ENCODE results near the gene HIPK2.
"Not testable (repeated sequence)": the region's sequence is repeated elsewhere in the genome, so short reads cannot be mapped to it uniquely, and the experiment has no call there.

The HIPK2 gene

DNA sequence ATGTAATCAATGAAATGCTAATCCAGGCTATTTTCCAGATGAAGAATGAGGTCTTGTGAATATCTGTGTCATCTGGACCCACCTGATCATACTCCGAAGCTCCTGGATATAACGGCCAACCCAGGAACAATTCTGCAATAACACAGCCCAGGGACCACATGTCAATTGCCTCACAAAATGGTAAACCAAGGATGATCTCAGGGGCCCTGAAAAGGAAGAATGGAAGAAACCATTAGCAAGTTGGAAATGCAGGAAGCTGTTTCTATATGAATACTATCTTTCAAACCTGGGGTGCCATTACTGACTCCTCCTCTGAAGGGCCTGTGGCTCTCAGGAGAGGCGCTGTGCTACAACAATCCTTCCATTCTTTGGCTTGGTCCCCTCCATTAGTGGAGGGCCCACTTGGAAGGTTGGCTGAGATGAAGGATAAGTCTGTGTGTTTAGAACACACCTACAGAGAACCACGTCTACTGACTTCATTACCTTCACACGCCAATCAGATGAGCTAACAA, 146.2 kb downstream of the HIPK2 start:
- Mint-ChIP-seq H3K27ac (no peak overlapping the region), H3K27me3 (no peaks in the 10 kb centered on the region), H3K9me3 (no peaks in the 10 kb centered on the region), H3K36me3 (ENCODE audit: low read depth) (peaks cover 59% of the 10 kb centered on the region), H3K4me1 (ENCODE audit: low read depth) (peaks cover 41% of the 10 kb centered on the region), H3K4me3 (no peak overlapping the region)
- intact Hi-C loops (cut with micrococcal nuclease) = no loop called here

DNA sequence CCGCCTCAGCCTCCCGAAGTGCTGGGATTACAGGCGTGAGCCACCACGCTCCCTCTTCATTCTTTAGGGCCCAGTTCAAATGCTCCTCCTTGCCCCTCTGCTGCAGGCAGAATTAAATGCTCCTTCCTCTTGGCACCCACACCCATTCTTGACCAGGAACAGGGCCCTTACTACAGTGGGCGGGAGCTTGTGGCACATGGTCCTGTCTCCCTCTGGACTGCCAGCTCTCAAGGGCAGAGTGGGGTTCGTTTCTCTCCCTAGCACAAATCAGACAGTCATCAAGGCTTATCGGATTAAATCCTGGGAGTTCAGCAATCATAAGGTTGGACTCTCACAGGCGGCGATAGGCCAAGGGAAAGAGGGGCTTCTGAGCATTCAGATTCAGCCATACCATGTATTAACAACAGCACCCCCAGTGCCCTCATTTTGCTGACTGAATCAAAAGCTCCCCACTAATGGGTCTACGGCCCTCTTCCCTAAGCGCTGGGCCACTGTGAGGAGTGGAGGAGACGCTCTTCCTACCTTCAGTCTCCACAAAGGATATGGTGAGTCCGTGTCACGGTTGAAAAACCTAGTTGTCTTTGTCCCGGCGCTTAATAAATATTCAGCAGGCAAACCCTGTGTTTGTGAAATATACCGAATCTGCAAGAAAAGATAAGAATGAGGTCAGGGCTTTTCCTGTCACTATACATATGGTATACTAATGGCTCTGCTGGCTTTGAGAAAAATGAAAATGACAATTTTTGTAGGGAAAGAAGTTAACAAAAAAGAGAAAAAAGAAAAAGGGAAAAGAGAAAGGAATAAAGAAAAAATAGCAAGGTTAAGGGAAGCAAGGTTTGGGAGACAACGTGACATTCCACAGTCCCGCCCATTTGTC, 146.9 kb downstream of the HIPK2 start:
- peaks cover 36% of the 10 kb centered on the region for H3K4me1 Mint-ChIP-seq (ENCODE audit: low read depth)
- peaks cover 59% of the 10 kb centered on the region for H3K36me3 Mint-ChIP-seq (ENCODE audit: low read depth)
- intact Hi-C loops (cut with micrococcal nuclease) = no loop called here
- no peaks in the 10 kb centered on the region for H3K27me3 Mint-ChIP-seq
- no peaks in the 10 kb centered on the region for H3K9me3 Mint-ChIP-seq
- no peak overlapping the region for H3K4me3 Mint-ChIP-seq
- H3K27ac Mint-ChIP-seq = peak overlapping the region; percentile 11

DNA sequence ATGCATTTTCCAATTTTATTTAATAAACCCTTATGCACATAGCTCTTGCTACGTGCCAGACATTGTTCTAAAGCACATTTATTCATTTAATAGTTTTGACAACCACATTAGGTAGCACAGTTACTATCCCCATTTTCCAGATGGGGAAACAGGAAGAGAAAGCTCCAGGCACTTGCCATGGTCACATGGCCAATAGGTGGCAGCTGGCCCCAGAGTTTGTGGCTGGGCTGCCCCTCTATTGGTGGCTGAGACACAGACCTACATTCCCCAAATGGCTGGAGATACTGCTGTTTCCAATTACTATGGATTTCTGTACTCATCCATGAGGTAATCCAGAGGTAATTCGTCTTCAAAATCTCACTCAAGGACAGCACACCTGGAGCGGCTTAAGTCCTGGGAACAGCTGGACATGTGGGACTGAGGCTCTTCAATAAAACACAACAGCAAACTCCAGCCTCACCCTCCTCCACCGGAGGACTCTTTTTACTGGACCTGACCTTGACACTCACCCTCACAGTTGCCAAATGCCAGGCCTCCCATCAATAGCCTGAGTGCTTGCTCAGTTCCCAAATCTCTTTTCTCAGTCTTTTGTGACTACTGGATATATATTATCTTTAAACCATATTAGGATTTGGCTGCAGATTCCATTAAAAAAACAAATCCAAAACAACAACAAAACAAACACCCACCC, 148.3 kb downstream of the HIPK2 start:
- Mint-ChIP-seq H3K27me3 (no peaks in the 10 kb centered on the region), H3K27ac (no peak overlapping the region), H3K36me3 (ENCODE audit: low read depth) (peaks cover 69% of the 10 kb centered on the region), H3K4me3 (no peak overlapping the region), H3K4me1 (ENCODE audit: low read depth) (peaks cover 44% of the 10 kb centered on the region), H3K9me3 (no peaks in the 10 kb centered on the region)
- intact Hi-C loops (cut with micrococcal nuclease) = no loop called here

DNA sequence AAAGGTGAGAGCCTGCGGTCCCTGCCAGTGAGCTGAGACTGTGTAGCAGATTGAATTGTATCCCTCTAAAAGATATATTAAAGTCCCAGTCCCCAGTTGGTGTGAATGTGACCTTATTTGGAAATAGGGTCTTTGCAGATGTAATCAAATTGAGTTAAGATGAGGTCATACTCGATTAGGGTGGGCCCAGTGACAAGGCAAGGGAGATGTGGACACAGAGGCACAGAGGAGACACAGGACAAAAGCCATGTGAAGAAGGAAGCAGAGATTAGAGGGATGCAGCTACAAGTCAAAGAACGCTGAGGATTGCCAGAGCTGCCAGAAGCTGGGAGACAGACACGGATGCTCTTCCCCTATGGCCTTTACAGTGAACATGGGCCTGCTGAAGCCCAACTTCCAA, 150.0 kb downstream of the HIPK2 start:
- intact Hi-C loops (cut with micrococcal nuclease) = no loop called here
- peaks cover 78% of the 10 kb centered on the region for H3K36me3 Mint-ChIP-seq (ENCODE audit: low read depth)
- H3K27me3 Mint-ChIP-seq = no peaks in the 10 kb centered on the region
- H3K27ac Mint-ChIP-seq = no peak overlapping the region
- H3K4me1 Mint-ChIP-seq (ENCODE audit: low read depth) = peaks cover 54% of the 10 kb centered on the region
- no peaks in the 10 kb centered on the region for H3K9me3 Mint-ChIP-seq
- no peak overlapping the region for H3K4me3 Mint-ChIP-seq

DNA sequence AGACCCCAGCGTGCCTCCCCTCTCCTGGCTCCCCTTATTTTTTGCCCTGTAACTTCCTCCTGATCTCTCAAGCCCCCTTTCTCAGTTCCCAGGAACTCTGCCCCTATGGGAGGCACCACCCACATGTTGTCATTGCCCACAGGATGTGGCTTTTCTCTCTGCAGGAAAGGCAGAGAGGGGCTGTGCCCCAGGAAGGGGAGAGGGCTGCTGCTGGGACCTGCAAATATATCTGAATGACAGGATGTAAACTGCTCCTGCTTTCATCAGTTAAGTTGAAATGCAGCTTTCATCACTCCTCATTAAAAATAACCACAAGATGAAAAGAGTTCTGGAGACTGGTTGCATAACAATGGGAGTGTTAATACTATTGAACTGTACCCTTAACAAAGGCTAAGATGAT, 151.0 kb downstream of the HIPK2 start:
- peaks cover 54% of the 10 kb centered on the region for H3K4me1 Mint-ChIP-seq (ENCODE audit: low read depth)
- H3K27ac Mint-ChIP-seq = peak overlapping the region; percentile 34
- H3K4me3 Mint-ChIP-seq = no peak overlapping the region
- intact Hi-C loops (cut with micrococcal nuclease) = no loop called here
- H3K9me3 Mint-ChIP-seq = no peaks in the 10 kb centered on the region
- no peaks in the 10 kb centered on the region for H3K27me3 Mint-ChIP-seq
- H3K36me3 Mint-ChIP-seq (ENCODE audit: low read depth) = peaks cover 80% of the 10 kb centered on the region

DNA sequence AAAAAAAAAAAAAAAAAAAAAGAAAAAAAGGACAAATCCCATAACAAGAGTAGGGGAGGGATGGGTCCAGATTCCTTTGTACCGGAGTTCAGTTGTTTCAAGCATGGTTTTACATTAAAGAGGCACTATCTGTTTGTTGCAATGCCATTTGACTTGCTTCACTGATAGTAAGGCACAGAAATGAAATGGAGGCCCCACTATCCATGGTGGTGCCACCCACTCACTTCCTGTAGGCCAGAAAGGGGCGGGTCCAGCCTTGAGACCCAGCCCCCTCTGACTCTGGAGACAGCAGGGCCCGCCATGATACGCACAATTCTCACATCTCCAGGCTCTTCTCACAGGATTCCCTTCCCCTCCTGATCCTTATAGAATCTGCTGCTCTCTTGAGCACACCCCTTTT, 154.3 kb downstream of the HIPK2 start:
- H3K9me3 Mint-ChIP-seq = no peaks in the 10 kb centered on the region
- H3K36me3 Mint-ChIP-seq (ENCODE audit: low read depth) = peaks cover 72% of the 10 kb centered on the region
- H3K4me3 Mint-ChIP-seq = no peak overlapping the region
- intact Hi-C loops (cut with micrococcal nuclease) = no loop called here
- no peaks in the 10 kb centered on the region for H3K27me3 Mint-ChIP-seq
- no peak overlapping the region for H3K27ac Mint-ChIP-seq
- peaks cover 41% of the 10 kb centered on the region for H3K4me1 Mint-ChIP-seq (ENCODE audit: low read depth)

DNA sequence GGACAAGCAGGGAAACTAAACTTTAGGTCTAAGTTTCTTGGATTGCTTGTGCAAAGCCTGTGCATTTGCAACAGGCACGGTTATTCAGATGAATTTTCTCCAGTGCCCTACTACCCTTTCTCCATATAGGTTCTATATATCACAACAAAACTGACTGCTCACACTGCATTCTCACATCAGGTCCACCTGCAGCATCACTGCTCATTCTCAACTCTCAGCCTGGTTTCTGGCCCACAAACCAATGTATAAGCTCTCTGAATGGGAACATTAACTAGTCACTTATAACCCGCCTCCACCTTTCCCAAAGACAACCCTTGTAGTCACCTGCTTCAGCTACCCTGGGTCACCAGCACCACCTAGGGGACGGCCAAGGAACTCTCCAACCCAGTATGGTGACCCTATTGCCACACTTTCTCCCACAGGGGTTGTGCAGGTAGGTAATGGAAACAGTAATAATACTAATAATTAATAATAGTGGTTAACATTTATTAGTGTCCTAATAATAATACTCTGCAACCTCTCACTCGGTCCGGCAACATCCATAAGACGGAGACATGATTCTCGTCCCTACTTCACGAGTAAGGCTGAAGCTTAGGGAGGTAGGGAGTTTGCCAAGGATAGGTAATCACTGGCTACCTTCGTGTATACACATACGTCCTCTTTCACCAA, 157.0 kb downstream of the HIPK2 start:
- no peak overlapping the region for H3K27ac Mint-ChIP-seq
- H3K4me1 Mint-ChIP-seq (ENCODE audit: low read depth) = peaks cover 30% of the 10 kb centered on the region
- intact Hi-C loops (cut with micrococcal nuclease) = no loop called here
- H3K36me3 Mint-ChIP-seq (ENCODE audit: low read depth) = peaks cover 71% of the 10 kb centered on the region
- H3K4me3 Mint-ChIP-seq = no peak overlapping the region
- no peaks in the 10 kb centered on the region for H3K9me3 Mint-ChIP-seq
- H3K27me3 Mint-ChIP-seq = no peaks in the 10 kb centered on the region

DNA sequence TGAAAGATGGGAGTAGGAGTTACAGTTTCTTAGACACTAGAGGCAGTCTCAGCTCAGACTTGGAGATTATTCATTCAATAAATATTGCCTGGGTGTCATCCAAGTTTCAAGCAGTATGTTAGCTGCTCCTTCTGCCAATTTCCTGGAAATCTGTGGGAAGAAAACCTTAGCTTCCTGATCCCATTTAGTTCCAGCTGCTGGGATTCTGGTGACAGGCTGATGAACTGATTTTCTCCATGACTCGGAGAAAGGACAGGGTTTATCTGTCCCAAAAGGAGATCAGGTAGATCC, 158.5 kb downstream of the HIPK2 start:
- H3K27ac Mint-ChIP-seq = no peak overlapping the region
- intact Hi-C loops (cut with micrococcal nuclease) = no loop called here

DNA sequence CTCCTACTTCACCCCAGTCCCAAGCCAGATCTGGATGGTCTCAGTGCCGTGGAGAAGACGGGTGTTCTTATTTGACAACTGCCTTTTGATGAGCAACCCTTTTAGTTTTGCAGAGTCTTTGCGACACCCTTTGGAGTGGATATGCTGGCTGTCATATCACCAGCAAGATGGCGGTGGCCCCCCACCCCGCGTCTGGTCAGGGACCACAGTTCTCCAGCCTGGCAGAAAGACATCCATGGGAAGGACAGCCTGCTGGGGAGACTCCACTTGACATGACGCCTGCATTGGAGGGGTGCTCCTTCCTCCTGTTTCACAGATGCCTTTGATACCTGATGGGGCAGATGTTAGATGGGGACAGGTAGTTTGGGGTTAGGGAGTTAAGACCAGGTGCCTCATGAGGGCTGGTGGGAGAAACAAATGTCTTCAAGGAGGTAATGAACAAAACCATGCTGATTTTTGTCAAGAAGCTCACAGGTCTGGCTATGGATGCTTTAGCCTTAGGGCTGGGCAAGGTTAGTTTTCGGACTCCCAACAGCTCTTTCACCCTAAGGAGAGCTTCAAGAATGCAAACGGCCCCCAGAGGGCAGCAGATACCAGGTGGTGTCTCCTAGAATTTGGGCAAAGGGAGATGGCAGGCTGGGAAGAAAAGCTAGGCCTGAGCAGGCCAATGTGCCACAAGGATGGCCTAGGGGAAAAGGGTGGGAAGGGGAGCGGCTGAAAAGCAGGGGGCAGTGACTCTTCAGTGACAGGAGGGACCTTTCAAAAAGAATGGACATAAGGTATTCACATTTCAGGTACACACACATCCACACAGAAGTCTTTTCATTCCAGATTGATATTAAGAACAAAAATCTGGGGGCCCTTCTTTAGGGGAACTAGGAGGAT, 159.1 kb downstream of the HIPK2 start:
- Mint-ChIP-seq H3K4me1 (ENCODE audit: low read depth) (peaks cover 12% of the 10 kb centered on the region), H3K27ac (no peak overlapping the region), H3K4me3 (no peak overlapping the region), H3K9me3 (no peaks in the 10 kb centered on the region), H3K27me3 (no peaks in the 10 kb centered on the region), H3K36me3 (ENCODE audit: low read depth) (peaks cover 68% of the 10 kb centered on the region)
- intact Hi-C loops (cut with micrococcal nuclease) = no loop called here

More for the DNA sequence above, 158.5 kb downstream of the HIPK2 start:
- H3K36me3 Mint-ChIP-seq (ENCODE audit: low read depth) = peaks cover 68% of the 10 kb centered on the region
- H3K4me3 Mint-ChIP-seq = no peak overlapping the region
- H3K27me3 Mint-ChIP-seq = no peaks in the 10 kb centered on the region
- peaks cover 18% of the 10 kb centered on the region for H3K4me1 Mint-ChIP-seq (ENCODE audit: low read depth)
- no peaks in the 10 kb centered on the region for H3K9me3 Mint-ChIP-seq

DNA sequence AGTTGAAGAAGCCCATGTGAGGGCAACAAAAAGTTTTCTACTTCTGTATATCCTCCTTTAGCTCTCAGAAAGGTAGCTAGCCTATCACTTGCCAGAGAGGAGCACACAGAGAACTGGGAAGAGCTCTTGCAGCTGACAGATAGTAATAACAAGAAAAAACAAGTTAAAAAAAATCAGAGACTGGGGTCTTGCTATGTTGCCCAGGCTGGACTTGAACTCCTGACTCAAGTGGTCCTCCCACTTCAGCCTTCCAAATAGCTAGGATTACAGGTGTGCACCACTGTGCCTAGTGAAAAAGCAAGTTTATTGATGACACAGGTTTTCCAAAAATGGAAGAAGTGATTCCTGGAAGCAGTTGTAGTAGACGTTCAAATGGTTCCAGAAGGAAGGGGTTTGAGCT, 160.7 kb downstream of the HIPK2 start:
- H3K4me3 Mint-ChIP-seq = no peak overlapping the region

DNA sequence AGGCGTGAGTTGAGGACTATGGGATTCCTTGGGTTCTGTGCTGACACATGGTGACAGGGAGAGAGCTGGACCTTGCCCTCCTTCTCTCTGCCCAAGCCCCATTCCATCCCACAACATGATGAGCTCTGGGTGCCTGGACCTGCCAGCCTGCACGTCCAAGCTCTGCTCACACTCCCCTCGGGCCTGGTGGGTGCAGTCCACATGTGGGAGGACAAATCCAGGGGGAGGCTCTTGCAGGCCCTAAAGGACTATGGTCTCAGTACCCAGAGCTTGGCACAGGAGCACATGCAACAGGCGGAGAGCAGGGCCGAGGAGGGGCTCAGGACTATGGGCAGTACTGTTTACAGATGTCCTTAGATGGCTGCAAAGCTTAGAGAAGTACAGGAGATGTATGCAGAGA, 162.9 kb downstream of the HIPK2 start:
- no peak overlapping the region for H3K27ac Mint-ChIP-seq
- H3K27me3 Mint-ChIP-seq = no peaks in the 10 kb centered on the region
- H3K4me1 Mint-ChIP-seq (ENCODE audit: low read depth) = peaks cover 10% of the 10 kb centered on the region
- intact Hi-C loops (cut with micrococcal nuclease) = no loop called here
- no peak overlapping the region for H3K4me3 Mint-ChIP-seq
- H3K9me3 Mint-ChIP-seq = no peaks in the 10 kb centered on the region
- peaks cover 62% of the 10 kb centered on the region for H3K36me3 Mint-ChIP-seq (ENCODE audit: low read depth)

More for the DNA sequence above, 160.7 kb downstream of the HIPK2 start:
- Mint-ChIP-seq H3K36me3 (ENCODE audit: low read depth) (peaks cover 68% of the 10 kb centered on the region), H3K27ac (no peak overlapping the region), H3K4me1 (ENCODE audit: low read depth) (peaks cover 10% of the 10 kb centered on the region), H3K9me3 (no peaks in the 10 kb centered on the region), H3K27me3 (no peaks in the 10 kb centered on the region)
- intact Hi-C loops (cut with micrococcal nuclease) = no loop called here

DNA sequence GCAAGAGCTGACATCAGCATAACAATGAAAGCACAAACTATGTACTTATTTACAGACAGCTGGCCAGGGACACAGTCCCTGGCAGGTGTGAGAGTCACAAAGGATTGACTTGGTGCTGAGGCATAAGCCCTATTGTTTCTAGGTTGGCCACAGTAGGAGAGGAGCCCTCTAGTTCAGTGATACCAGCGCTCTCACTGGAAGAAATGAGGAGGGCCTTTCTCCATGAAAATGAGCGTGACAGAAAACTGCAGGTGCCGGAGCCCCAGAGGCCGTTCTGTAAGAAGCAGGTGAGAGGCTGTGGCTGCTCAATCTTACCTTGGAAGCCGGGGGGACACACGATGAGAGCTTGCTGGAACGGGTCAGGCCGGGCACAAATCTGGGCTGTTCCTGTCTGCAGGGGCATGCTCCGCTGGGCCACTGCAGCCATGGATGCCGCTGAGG, 163.8 kb downstream of the HIPK2 start:
- intact Hi-C loops (cut with micrococcal nuclease) = no loop called here
- Mint-ChIP-seq H3K9me3 (no peaks in the 10 kb centered on the region), H3K27me3 (no peaks in the 10 kb centered on the region), H3K27ac (no peak overlapping the region), H3K36me3 (ENCODE audit: low read depth) (peaks cover 67% of the 10 kb centered on the region), H3K4me3 (no peak overlapping the region), H3K4me1 (ENCODE audit: low read depth) (peaks cover 10% of the 10 kb centered on the region)

DNA sequence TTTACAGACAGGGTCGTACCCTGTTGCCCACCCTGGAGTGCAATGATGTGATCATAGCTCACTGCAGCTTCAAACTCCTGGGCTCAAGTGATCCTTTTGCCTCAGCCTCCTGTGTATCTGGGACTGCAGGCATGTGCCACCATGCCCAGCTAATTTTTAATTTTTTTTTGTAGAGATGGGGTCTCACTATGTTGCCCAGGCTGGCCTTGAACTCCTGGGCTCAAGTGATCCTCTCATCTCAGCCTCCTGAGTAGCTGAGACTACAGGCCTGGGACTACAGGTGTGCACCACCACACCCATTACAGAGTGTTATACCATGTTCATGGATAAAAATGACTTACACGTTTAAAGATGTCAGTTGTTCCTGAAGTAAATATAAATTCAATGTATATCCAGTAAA, 166.2 kb downstream of the HIPK2 start:
- H3K4me1 Mint-ChIP-seq (ENCODE audit: low read depth); intact Hi-C loops (cut with micrococcal nuclease); H3K27ac Mint-ChIP-seq; H3K9me3 Mint-ChIP-seq; H3K27me3 Mint-ChIP-seq; H3K4me3 Mint-ChIP-seq: not testable (repeated sequence)
- peaks cover 68% of the 10 kb centered on the region for H3K36me3 Mint-ChIP-seq (ENCODE audit: low read depth)
